ENCODE data around the gene FADS3. TPM values are rescaled to one million over a fixed set of nuclear protein-coding genes. Genes with fewer than 3 reads are reported as not detected.

FADS3 gene
- total and polyA plus RNA-seq, 2 of the 13 experiments (the other 11 are each of a cell fraction or from before 2014, with no cell fraction given), result 13.4 to 23.2 TPM

- 0 out of 2 replicates have a peak, but pooled peaks have one; percentile 57 for TF ChIP-seq ZNF75D (CRISPR knock-in tag; IDR thresholded peaks at IDR 0.05; ENCODE audit: borderline replicate concordance)
- no peak for TF ChIP-seq ZNF597 (CRISPR knock-in tag; IDR thresholded peaks at IDR 0.05)
- TF ChIP-seq TRAFD1 (CRISPR knock-in tag; IDR thresholded peaks at IDR 0.05; ENCODE audit: borderline replicate concordance), result no peak
- no peak for TF ChIP-seq ZNF30 (CRISPR knock-in tag; IDR thresholded peaks at IDR 0.05)
- no peak for TF ChIP-seq ZNF598 (CRISPR knock-in tag; IDR thresholded peaks at IDR 0.05; ENCODE audit: borderline replicate concordance)
- TF ChIP-seq ATF5 (CRISPR knock-in tag; IDR thresholded peaks at IDR 0.05; ENCODE audit: low read depth), result no peak
- TF ChIP-seq ZNF556 (CRISPR knock-in tag; IDR thresholded peaks at IDR 0.05; ENCODE audit: borderline replicate concordance), result no peak
- TF ChIP-seq ZFP62 (CRISPR knock-in tag; IDR thresholded peaks at IDR 0.05), result no peak
- no peak for TF ChIP-seq ZNF18 (CRISPR knock-in tag; IDR thresholded peaks at IDR 0.05; ENCODE audit: insufficient replicate concordance)
- 0 out of 2 replicates have a peak, but pooled peaks have one; percentile 31 for TF ChIP-seq GMEB1 (CRISPR knock-in tag; IDR thresholded peaks at IDR 0.05; ENCODE audit: borderline replicate concordance)
- TF ChIP-seq FOXC1 (CRISPR knock-in tag; IDR thresholded peaks at IDR 0.05; ENCODE audit: borderline replicate concordance), result no peak
- TF ChIP-seq CSRNP2 (CRISPR knock-in tag; conservative IDR thresholded peaks at IDR 0.05; ENCODE audit: low read depth), result no peak
- TF ChIP-seq RNF219 (CRISPR knock-in tag; IDR thresholded peaks at IDR 0.05), result no peak
- no peak for TF ChIP-seq PAWR (CRISPR knock-in tag; IDR thresholded peaks at IDR 0.05; ENCODE audit: borderline replicate concordance)
- TF ChIP-seq RCOR2 (CRISPR knock-in tag; IDR thresholded peaks at IDR 0.05), result no peak
These were observed 63.6 kb downstream of the FADS3 start, which contains the start of gene FADS2 (continued) for GRCh38 chr11:61827571-61828378.
